Fibroblast of skin of left quadriceps (primary cell): ENCODE measurements around the gene SEL1L3.
"Not testable (repeated sequence)": the region's sequence is repeated elsewhere in the genome, so short reads cannot be mapped to it uniquely, and the experiment has no call there.

Source experiments
- DNase-seq, 2 experiments: peaks; one replicate each; pipeline ENCODE4 v3.0.0-alpha.2; 2013; ENCODE audit warnings: low read depth in 2 of 2

The SEL1L3 gene

GRCh38 chr4:25862411-25863346 lies at the start of gene SEL1L3:
Gene SEL1L3, minus strand, starts transcription at chr4:25862988. Its CDS starts 152 bp downstream, at chr4:25862836.
- no peak for DNase-seq

- no peak for DNase-seq
Measured at GRCh38 chr4:25911356-25911755, 48.6 kb upstream of the SEL1L3 start.

- DNase-seq = peak; percentile 92
Measured at GRCh38 chr4:25908491-25908901, 45.7 kb upstream of the SEL1L3 start.

- not testable (repeated sequence) for DNase-seq
Measured at GRCh38 chr4:25906113-25906512, 43.3 kb upstream of the SEL1L3 start.

- DNase-seq = no peak
Measured at GRCh38 chr4:25905371-25905770, 42.6 kb upstream of the SEL1L3 start.

GRCh38 chr4:25904748-25905082 lies 41.9 kb upstream of the SEL1L3 start:
- DNase-seq = no peak

GRCh38 chr4:25903900-25904747 lies 41.3 kb upstream of the SEL1L3 start:
- no peak for DNase-seq

GRCh38 chr4:25901030-25901430 lies 38.2 kb upstream of the SEL1L3 start:
- no peak for DNase-seq

GRCh38 chr4:25900310-25900709 lies 37.5 kb upstream of the SEL1L3 start:
- peak; percentile 23 to 28 for DNase-seq

- no peak for DNase-seq
Measured at GRCh38 chr4:25896776-25897539, 34.2 kb upstream of the SEL1L3 start.

GRCh38 chr4:25892796-25893195 lies 30.0 kb upstream of the SEL1L3 start:
- no peak for DNase-seq

- DNase-seq = no peak
Measured at GRCh38 chr4:25890571-25891485, 28.0 kb upstream of the SEL1L3 start.

- DNase-seq = no peak
Measured at GRCh38 chr4:25889589-25890503, 27.1 kb upstream of the SEL1L3 start.

- DNase-seq = no peak
Measured at GRCh38 chr4:25888781-25889180, 26.0 kb upstream of the SEL1L3 start.

GRCh38 chr4:25884031-25884782 lies 21.4 kb upstream of the SEL1L3 start:
- DNase-seq = peak; percentile 47 to 49

GRCh38 chr4:25883565-25883964 lies 20.8 kb upstream of the SEL1L3 start:
- no peak for DNase-seq

- DNase-seq = no peak
Measured at GRCh38 chr4:25882226-25882625, 19.4 kb upstream of the SEL1L3 start.

- DNase-seq = no peak
Measured at GRCh38 chr4:25881193-25881592, 18.4 kb upstream of the SEL1L3 start.
